A549 (cell line): ENCODE results near the gene HCN2. TPM values are rescaled to one million over a fixed set of nuclear protein-coding genes. Genes with fewer than 3 reads are reported as not detected.

Source experiments
- ATAC-seq, 2 experiments: fragments of 200-7000 bp in 1 of 2; fragments of >200 bp in 1 of 2; cut with Nextera tagmentation in 1 of 2; cut with Tn5 transposase in 1 of 2; 3 replicates each; pipeline versions ENCODE4 v1.8.0 to v1.9.1; 2018 to 2020; ENCODE audit warnings: mild to moderate bottlenecking in 1 of 2, moderate library complexity in 1 of 2
- CTCF ChIA-PET: fragments of 300-600 bp; sonication (Branson Sonifier 250); formaldehyde crosslinking; extraction: SDS; loops from one replicate; lab custom pipeline; 2021; ENCODE audit warnings: antibody characterized with exemption, inconsistent platforms; lab: Yijun Ruan, JAX
- POLR2A ChIA-PET: fragments of 350-600 bp; formaldehyde crosslinking; extraction: SDS; loops from one replicate; lab custom pipeline; 2021; ENCODE audit warnings: antibody characterized with exemption, inconsistent platforms; lab: Yijun Ruan, JAX
- DNase-seq, 2 experiments: peaks; one replicate each; pipeline versions ENCODE4 v3.0.0 to v3.0.0-alpha.2; 2011 to 2016; ENCODE audit warnings: low read depth in 1 of 2, low spot score in 1 of 2
- FAIRE-seq: peaks from 2 replicates; lab custom pipeline; 2011; peaks lifted over from hg19 to GRCh38; lab: Jason Lieb, UNC
- H3K27ac ChIP-seq, 2 experiments: fragments of >200 bp; sonication (Bioruptor Twin); formaldehyde crosslinking; 3 replicates each; pipeline ENCODE4 v1.5.1; 2016 to 2017
- H3K4me1 ChIP-seq: fragments of >200 bp; sonication (Bioruptor Twin); formaldehyde crosslinking; 3 replicates; pipeline ENCODE4 v1.6.1; 2016
- H3K4me2 ChIP-seq: fragments of >200 bp; sonication (Bioruptor Twin); formaldehyde crosslinking; 3 replicates; pipeline ENCODE4 v1.6.1; 2016
- H3K4me3 ChIP-seq: fragments of >200 bp; sonication (Bioruptor Twin); formaldehyde crosslinking; 3 replicates; pipeline ENCODE4 v1.5.1; 2016
- H3K9me3 ChIP-seq: fragments of >200 bp; sonication (Bioruptor Twin); formaldehyde crosslinking; 3 replicates; pipeline ENCODE4 v1.6.1; 2016
- BHLHE40 ChIP-seq: IDR thresholded peaks from 2 replicates; pipeline ENCODE4 v1.6.1; 2012; ENCODE audit warnings: low read depth, low read length, inconsistent platforms
- CEBPB ChIP-seq, 2 experiments: fragments of >200 bp in 1 of 2; sonication (Bioruptor Twin) in 1 of 2; formaldehyde crosslinking in 1 of 2; IDR thresholded peaks; 2 replicates each; pipeline ENCODE4 v1.6.1; 2012 to 2016
- CHD2 ChIP-seq: fragments of 150-350 bp; IDR thresholded peaks from 2 replicates; pipeline ENCODE4 v1.6.1; 2014; ENCODE audit warnings: low read length; ENCODE audit not compliant: partially characterized antibody
- EHMT2 ChIP-seq: fragments of 200-600 bp; sonication (generic); IDR thresholded peaks from 2 replicates; pipeline ENCODE4 v1.6.1; 2016; ENCODE audit warnings: antibody characterized with exemption, low read depth, mild to moderate bottlenecking, moderate library complexity
- EP300 ChIP-seq, 2 experiments: fragments of >200 bp; sonication (Bioruptor Twin); formaldehyde crosslinking; IDR thresholded peaks; 2 replicates in 1 of 2; 3 replicates in 1 of 2; pipeline ENCODE4 v1.6.1; 2016 to 2017
- ESRRA ChIP-seq: fragments of 150-350 bp; IDR thresholded peaks from 2 replicates; pipeline ENCODE4 v1.6.1; 2014; ENCODE audit warnings: mild to moderate bottlenecking, low read length, borderline replicate concordance
- FOSL2 ChIP-seq, 2 experiments: fragments of 450-650 bp in 1 of 2; fragments of >200 bp in 1 of 2; sonication (Bioruptor Twin) in 1 of 2; formaldehyde crosslinking; IDR thresholded peaks; 2 replicates each; pipeline versions ENCODE4 v1.5.0 to v1.6.1; 2016 to 2020; ENCODE audit warnings: mild to moderate bottlenecking in 1 of 2, moderate library complexity in 1 of 2
- GATA3 ChIP-seq: IDR thresholded peaks from 2 replicates; pipeline ENCODE4 v1.6.1; 2012; ENCODE audit warnings: borderline replicate concordance
- HEYL ChIP-seq: fragments of 250-450 bp; sonication (Bioruptor Pico); IDR thresholded peaks from 2 replicates; pipeline ENCODE4 v1.8.0; 2021; ENCODE audit warnings: mild to moderate bottlenecking, moderate library complexity
- HMGXB4 ChIP-seq: fragments of 250-450 bp; sonication (Bioruptor Pico); IDR thresholded peaks from 2 replicates; pipeline ENCODE4 v1.5.0; 2021; ENCODE audit warnings: mild to moderate bottlenecking, moderate library complexity, borderline replicate concordance
- HOXB13 ChIP-seq: fragments of 250-450 bp; sonication (Bioruptor Pico); IDR thresholded peaks from 2 replicates; pipeline ENCODE4 v1.5.0; 2020; ENCODE audit warnings: low read depth, mild to moderate bottlenecking, moderate library complexity
- JUN ChIP-seq, 2 experiments: fragments of >200 bp; sonication (Bioruptor Twin); formaldehyde crosslinking; IDR thresholded peaks; 2 replicates in 1 of 2; 3 replicates in 1 of 2; pipeline ENCODE4 v1.6.1; 2016 to 2017
- JUNB ChIP-seq: fragments of >200 bp; sonication (Bioruptor Twin); formaldehyde crosslinking; IDR thresholded peaks from 2 replicates; pipeline ENCODE4 v1.6.1; 2016
- KDM5A ChIP-seq: fragments of 200-600 bp; sonication (generic); IDR thresholded peaks from 2 replicates; pipeline ENCODE4 v1.6.1; 2016; ENCODE audit warnings: antibody characterized with exemption, mild to moderate bottlenecking
- MAFK ChIP-seq: fragments of 450-650 bp; IDR thresholded peaks from 2 replicates; pipeline ENCODE4 v1.6.1; 2014; ENCODE audit not compliant: partially characterized antibody
- MAZ ChIP-seq: fragments of 150-350 bp; IDR thresholded peaks from 2 replicates; pipeline ENCODE4 v1.6.1; 2014; ENCODE audit warnings: antibody characterized with exemption, low read depth, low read length, borderline replicate concordance
- NFE2L2 ChIP-seq: fragments of 150-350 bp; conservative IDR thresholded peaks from 2 replicates; pipeline ENCODE4 v1.6.1; 2014; ENCODE audit warnings: low read length
- PHF8 ChIP-seq: fragments of 200-600 bp; sonication (generic); IDR thresholded peaks from 2 replicates; pipeline ENCODE4 v1.6.1; 2016; ENCODE audit warnings: low read depth, mild to moderate bottlenecking, antibody characterized with exemption, moderate library complexity, borderline replicate concordance
- POLR2A ChIP-seq: IDR thresholded peaks from 2 replicates; pipeline ENCODE4 v1.6.1; 2012; ENCODE audit warnings: mild to moderate bottlenecking, low read length
- RNF2 ChIP-seq: fragments of 200-600 bp; sonication (generic); IDR thresholded peaks from 2 replicates; pipeline ENCODE4 v1.6.1; 2016; ENCODE audit warnings: low read depth, mild to moderate bottlenecking, antibody characterized with exemption, moderate library complexity, borderline replicate concordance
- USF2 ChIP-seq: fragments of 450-650 bp; IDR thresholded peaks from 2 replicates; pipeline ENCODE4 v1.6.1; 2014; ENCODE audit warnings: antibody characterized with exemption
- ZSCAN20 ChIP-seq: fragments of 250-450 bp; sonication (Bioruptor Pico); IDR thresholded peaks from 2 replicates; pipeline ENCODE4 v1.8.0; 2022; ENCODE audit warnings: mild to moderate bottlenecking, moderate library complexity
- WGBS: methylation state at CpG from one replicate; pipeline ENCODE4 v1.1.6; 2017; ENCODE audit errors: missing lambda C conversion rate; 5-methylcytosine and 5-hydroxymethylcytosine counted together
- polyA plus RNA-seq, 4 experiments: library from polyadenylated mRNA; depleted of rRNA in 3 of 4; stranded (reverse); fragments of >200 nt; fragmentation: RNase III in 1 of 4; extraction: RNeasy Plus Mini Kit Qiagen cat#74134 plus additional on column Dnase treatment in 1 of 4; gene quantifications; 2 replicates in 3 of 4; 3 replicates in 1 of 4; pipeline ENCODE4 v1.2.3, GENCODE V29; 2011 to 2017
- TF ChIP-seq, protein P1 (sequence below): fragments of >200 bp; sonication (Bioruptor Twin); formaldehyde crosslinking; IDR thresholded peaks from 3 replicates; pipeline ENCODE4 v1.5.1; 2016
- TF ChIP-seq, protein P2 (sequence below): IDR thresholded peaks from 2 replicates; pipeline ENCODE4 v1.6.1; 2012; ENCODE audit warnings: low read depth, borderline replicate concordance

The HCN2 gene
- polyA plus RNA-seq, 2 of the 4 experiments (the other 2 are of a cell fraction): 2.7 to 23.2 TPM

GRCh38 chr19:656751-657559 lies 67.3 kb downstream of the HCN2 start:
- no peaks in the 10 kb centered on the region for H3K9me3 ChIP-seq
- WGBS: 97% methylated on average over 28 of the region's 43 CpGs
- H3K4me3 ChIP-seq: no peak overlapping the region
- H3K4me2 ChIP-seq: no peak overlapping the region
- FAIRE-seq (no peak), DNase-seq (no peak), ATAC-seq (peak in 1 of 2 experiments; percentile 28; a peak in 3 of 6 replicates)
- POLR2A ChIA-PET: no interaction called here
- H3K27ac ChIP-seq: no peak overlapping the region
- H3K4me1 ChIP-seq: peaks cover 8% of the 10 kb centered on the region; the same call in 2 of the 3 replicates
- CTCF ChIA-PET: interaction anchor here (1.0 to 1.2 kb wide), 2 partner anchors 73 to 80 kb away, joined by 3 read pairs; no protein-coding TSS in a partner anchor
- TF ChIP-seq NFE2L2 (no peak), ESRRA (no peak), RNF2 (no peak), HOXB13 (CRISPR knock-in tag) (no peak), BHLHE40 (no peak), KDM5A (no peak), CHD2 (no peak), JUN (IDR thresholded peaks at IDR 0.05) (no peak), ZSCAN20 (no peak), POLR2A (no peak), HMGXB4 (no peak)
- TF ChIP-seq, protein P1, sequence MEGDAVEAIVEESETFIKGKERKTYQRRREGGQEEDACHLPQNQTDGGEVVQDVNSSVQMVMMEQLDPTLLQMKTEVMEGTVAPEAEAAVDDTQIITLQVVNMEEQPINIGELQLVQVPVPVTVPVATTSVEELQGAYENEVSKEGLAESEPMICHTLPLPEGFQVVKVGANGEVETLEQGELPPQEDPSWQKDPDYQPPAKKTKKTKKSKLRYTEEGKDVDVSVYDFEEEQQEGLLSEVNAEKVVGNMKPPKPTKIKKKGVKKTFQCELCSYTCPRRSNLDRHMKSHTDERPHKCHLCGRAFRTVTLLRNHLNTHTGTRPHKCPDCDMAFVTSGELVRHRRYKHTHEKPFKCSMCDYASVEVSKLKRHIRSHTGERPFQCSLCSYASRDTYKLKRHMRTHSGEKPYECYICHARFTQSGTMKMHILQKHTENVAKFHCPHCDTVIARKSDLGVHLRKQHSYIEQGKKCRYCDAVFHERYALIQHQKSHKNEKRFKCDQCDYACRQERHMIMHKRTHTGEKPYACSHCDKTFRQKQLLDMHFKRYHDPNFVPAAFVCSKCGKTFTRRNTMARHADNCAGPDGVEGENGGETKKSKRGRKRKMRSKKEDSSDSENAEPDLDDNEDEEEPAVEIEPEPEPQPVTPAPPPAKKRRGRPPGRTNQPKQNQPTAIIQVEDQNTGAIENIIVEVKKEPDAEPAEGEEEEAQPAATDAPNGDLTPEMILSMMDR: no peak

- 88% methylated on average over 3 of the region's 19 CpGs for WGBS
- TF ChIP-seq CEBPB (IDR thresholded peaks at IDR 0.05): no peak
- DNase-seq (no peak), FAIRE-seq (no peak), ATAC-seq (no peak)
- CTCF ChIA-PET: interaction anchor here (2.6 kb wide), 1 partner anchor 73 kb away, joined by 8 read pairs; no protein-coding TSS in a partner anchor
- POLR2A ChIA-PET: interaction anchor here (0.5 kb wide), 1 partner anchor 17 kb away, joined by 3 read pairs; no protein-coding TSS in a partner anchor
- no peak overlapping the region for H3K4me2 ChIP-seq
- peaks cover 8% of the 10 kb centered on the region; the same call in 2 of the 3 replicates for H3K4me1 ChIP-seq
- H3K9me3 ChIP-seq: no peaks in the 10 kb centered on the region
- no peak overlapping the region for H3K27ac ChIP-seq
- no peak overlapping the region for H3K4me3 ChIP-seq
Observed at GRCh38 chr19:657611-658010, 67.9 kb downstream of the HCN2 start.

GRCh38 chr19:658059-658839 lies 68.6 kb downstream of the HCN2 start:
- Histone ChIP-seq H3K9me3 (no peaks in the 10 kb centered on the region), H3K27ac (no peak overlapping the region; a peak in 1 of 6 replicates), H3K4me1 (peaks cover 8% of the 10 kb centered on the region; the same call in 2 of the 3 replicates), H3K4me3 (no peak overlapping the region), H3K4me2 (no peak overlapping the region)
- DNase-seq (no peak), ATAC-seq (no peak), FAIRE-seq (no peak)
- ChIA-PET CTCF (interaction anchor here (2.6 kb wide), 1 partner anchor 73 kb away, joined by 8 read pairs; no protein-coding TSS in a partner anchor), POLR2A (interaction anchor here (0.5 kb wide), 1 partner anchor 17 kb away, joined by 3 read pairs; no protein-coding TSS in a partner anchor)
- WGBS: 93% methylated on average over 22 of the region's 33 CpGs
- no peak for TF ChIP-seq MAFK
- TF ChIP-seq FOSL2 (IDR thresholded peaks at IDR 0.05): no peak
- no peak for TF ChIP-seq FOSL2 (CRISPR knock-in tag; IDR thresholded peaks at IDR 0.05)
- no peak for TF ChIP-seq JUNB
- TF ChIP-seq NFE2L2: no peak
- TF ChIP-seq EP300 (IDR thresholded peaks at IDR 0.05): no peak
- no peak for TF ChIP-seq USF2
- TF ChIP-seq, protein P2, sequence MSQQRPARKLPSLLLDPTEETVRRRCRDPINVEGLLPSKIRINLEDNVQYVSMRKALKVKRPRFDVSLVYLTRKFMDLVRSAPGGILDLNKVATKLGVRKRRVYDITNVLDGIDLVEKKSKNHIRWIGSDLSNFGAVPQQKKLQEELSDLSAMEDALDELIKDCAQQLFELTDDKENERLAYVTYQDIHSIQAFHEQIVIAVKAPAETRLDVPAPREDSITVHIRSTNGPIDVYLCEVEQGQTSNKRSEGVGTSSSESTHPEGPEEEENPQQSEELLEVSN: no peak
- no peak for TF ChIP-seq GATA3
- no peak for TF ChIP-seq HEYL (CRISPR knock-in tag)
- TF ChIP-seq HMGXB4: no peak
- TF ChIP-seq EHMT2: no peak
- TF ChIP-seq MAZ: no peak
- TF ChIP-seq KDM5A: no peak
- no peak for TF ChIP-seq PHF8
